ENCODE measurements around the gene VWA7.
A peak's percentile ranks its signal among the peaks of the same experiment; 100 is the strongest.

The VWA7 gene

DNA sequence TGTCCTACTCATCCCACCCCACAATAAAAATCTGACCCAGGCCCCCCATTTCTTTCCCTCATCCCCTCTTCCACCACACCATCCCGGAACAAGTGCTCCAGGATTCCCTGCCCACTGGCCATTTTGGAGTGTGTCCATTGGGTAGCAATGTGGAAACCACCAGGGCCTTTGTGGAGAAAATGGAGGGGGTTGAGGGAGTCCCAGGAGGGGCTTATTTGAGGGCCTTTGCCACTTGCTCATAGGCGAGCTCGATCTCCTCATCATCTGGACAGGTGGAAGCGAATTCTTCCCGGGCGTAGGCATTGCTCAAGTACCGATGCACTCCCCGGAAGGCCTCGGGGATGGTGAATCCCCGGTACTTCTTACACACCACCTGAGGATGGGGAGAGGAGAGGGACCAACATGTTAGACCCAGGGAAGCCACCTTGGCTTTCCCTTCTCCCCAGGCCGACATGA lies 46.5 kb downstream of the VWA7 start:
- DNase-seq (ENCODE audit: low read depth, low spot score): no peak

DNA sequence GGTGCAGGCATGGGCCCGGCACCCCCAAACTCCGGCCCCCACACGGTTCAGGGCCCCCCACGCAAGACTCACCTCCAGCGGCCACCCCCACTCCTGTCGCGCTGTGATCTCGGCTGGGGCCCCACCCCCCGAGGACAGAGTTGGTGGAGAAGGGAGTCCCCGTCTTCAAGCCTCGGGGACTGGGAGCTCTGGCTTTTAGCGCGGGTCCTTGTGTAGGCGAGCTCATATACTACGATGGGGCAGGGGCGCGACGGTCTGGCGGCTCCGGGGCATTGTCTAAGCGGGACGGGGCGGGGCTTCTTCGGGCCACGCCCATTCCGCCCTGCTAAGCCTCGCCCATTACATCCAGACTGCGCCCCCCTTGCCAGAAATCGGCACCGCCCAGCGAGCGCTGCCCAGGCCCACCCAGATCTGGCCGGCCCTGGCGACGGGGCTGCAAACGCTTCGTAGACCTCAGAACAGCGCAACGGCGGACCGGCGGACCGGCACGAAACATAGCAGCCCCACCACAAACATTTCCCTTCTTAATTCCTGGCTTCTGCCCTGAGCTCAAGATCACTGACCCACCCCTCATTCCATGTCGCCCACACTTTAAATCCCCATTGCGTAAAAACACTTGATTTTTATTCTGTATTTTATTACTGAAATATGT lies 47.0 kb downstream of the VWA7 start:
- no peak for DNase-seq (ENCODE audit: low read depth, low spot score)

DNA sequence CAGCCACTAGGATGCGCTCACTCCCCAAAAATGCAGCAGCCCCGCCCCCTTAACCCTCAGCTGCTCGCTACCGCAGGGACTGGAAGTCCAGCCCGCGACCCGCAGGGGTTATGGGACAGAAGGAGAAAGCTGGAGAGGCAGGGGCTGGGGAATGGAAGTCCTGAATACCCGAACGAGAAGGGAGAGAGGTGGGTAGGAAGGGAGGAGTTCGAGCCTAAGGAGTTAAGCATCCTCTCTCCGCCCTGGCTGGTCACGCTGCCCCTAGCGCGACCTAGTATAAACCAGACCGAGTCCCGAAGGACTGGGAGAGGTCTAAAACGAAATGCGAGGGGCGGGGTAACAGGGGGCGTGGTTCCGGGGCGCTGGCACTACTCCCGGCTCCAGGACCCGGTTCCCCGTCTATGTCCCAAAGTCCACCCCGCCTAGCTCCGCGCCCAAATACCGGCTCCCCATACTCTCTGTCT lies 47.6 kb downstream of the VWA7 start:
- peak; percentile 58 for DNase-seq (ENCODE audit: low read depth, low spot score)

DNA sequence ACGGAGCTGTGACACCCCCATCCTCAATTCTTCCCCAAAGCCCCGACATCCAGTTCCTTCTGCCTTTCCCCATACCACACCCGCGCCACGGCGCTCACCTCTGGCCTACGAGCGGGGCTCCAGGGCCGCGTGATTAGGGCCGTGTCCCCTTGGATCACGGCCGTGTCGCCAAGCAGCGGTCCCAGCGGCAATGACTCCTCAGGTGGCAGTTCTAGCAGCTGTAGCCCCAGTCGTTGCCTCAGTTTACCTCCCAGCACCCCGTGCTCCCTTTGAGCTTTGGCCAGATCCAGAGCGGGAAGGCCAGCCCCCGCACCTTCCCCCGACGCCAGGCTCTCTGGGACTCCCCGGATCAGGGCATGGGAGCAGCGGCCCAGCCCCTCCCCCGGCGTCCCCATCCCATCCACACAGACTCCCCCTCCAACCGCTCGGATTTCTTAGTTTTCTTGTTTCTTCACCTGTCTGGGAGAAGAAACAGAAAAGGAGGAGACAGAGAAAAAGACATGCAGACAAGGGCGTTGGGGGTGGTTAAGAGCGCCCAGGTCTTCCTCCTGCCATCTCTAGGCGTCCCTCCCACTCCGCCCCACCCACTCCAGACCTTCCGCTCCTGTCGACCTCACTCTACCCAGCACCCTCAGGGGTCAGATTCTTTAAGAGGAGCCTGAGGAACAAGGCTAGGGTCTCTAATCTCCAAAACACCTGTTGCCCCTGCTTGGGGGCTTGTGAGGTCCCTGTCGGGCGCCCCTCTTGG lies 48.2 kb downstream of the VWA7 start, which contains the start of gene DDAH2:
Gene DDAH2 (minus strand): TSS at position 533 of the 748 bp plus-strand sequence. CDS start 138 bp downstream, at position 395.
- no peak for DNase-seq (ENCODE audit: low read depth, low spot score)

DNA sequence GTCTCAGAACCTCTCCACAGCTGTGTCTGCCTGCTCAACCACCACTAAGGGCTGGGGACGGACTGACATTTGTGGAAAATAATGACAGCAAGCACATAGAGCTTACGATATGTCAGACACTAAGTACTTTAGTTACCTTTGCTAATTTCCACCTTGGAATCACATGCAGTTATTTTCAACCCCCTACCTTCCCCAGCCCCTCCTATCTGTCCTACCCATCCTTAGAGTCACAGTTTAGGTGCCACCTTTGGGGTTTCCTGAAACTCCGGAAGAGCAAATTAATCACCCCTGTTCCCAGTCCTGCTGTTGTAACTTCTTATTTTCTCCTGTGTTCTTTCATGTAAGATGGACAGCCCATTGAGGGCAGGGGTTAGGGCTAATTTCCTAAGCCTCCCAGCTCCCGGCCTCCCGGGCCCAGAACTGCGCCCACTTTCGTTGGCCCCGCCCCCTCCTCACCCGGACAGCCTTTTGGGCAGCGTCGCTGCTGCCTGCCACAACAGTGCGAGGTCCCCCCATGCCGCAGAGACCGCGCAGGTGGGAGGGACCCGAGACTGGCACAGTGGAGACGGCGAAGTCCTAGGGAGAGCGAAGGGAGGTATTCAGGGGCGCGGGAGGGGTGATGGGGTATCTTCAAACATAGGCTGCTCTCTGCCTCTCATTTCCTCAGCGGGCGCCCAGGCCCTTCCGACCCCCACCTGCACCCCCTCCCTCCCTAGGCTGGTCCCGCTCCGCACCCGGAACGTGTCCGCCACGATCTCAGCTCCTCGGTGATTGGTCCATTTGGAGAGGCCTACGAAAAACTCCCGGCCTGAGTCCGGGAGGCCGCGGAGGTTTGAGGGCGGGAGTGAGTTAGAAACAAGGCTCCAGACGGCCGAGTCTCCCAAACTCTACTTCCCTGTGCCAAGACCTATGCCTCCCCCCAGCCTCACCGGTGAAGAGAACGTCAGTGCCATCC lies 49.1 kb downstream of the VWA7 start:
- no peak for DNase-seq (ENCODE audit: low read depth, low spot score)

DNA sequence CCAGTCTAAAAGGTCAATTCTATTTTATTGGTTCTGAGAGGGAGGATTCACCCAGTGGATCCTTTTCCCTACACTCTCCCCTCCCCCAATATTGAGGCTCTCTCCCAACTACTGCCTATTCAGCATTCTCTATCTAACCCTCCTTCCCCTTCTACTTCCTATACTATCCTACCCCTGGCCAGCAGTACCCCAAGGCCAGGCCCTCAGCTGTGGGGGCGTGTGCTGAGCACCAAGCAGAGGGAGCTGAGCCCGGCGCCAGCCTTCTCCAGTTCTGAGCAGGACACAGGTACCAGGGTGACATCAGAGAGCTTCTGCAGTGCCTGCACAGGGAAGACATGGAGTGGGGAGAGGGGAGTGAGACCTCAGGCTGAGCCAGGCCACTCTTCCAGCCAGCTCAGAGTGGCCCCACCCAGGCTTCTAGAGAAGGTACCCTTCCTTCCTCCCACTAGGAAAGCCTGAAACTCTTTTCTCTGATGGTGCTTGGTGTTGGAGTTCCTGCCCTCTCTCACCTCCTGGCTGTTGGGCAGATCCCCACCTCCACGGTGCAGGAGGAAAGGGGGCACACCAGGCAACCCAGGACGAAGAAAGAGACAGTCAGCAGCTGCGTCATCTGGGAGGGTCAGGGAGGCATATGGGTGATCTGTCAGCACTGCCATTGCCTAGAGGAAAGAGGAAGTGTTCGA lies 50.0 kb downstream of the VWA7 start:
- no peak for DNase-seq (ENCODE audit: low read depth, low spot score)

DNA sequence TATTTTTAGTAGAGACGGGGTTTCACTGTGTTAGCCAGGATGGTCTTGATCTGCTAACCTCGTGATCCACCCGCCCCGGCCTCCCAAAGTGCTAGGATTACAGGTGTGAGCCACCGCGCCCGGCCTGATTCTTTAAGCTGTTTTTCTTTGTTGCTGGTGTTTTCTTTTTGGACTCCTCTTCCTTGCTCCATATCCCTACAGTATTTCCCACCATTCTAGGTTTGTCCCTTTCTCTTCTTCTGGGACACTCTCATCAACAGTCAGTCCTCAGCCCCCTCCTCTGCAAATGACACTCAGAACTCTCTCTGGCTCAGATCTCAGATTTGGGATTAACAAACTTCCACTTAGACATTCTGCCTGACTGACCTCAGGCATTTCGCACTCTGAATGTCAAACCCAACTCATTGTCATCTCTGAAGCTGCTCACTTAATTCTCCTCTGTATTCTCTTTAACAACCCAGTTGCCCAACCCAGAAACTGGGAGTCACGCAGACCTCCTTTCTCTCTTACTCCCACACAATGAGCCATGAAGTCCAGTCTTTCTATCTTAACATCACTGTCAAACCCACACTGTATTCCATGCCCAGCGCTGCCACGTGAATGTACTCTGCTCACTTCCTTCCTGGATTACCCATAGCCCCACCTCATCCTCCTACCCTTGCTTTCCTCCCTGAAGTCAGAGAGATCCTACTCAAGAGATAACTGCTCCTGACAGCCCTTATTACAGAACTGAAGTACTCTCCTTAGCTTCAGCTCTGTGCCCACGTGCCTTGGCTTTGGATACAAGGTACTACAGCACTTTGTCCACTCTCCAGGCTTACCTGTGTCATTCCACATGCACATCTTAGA lies 51.4 kb downstream of the VWA7 start:
- DNase-seq (ENCODE audit: low read depth, low spot score): no peak

DNA sequence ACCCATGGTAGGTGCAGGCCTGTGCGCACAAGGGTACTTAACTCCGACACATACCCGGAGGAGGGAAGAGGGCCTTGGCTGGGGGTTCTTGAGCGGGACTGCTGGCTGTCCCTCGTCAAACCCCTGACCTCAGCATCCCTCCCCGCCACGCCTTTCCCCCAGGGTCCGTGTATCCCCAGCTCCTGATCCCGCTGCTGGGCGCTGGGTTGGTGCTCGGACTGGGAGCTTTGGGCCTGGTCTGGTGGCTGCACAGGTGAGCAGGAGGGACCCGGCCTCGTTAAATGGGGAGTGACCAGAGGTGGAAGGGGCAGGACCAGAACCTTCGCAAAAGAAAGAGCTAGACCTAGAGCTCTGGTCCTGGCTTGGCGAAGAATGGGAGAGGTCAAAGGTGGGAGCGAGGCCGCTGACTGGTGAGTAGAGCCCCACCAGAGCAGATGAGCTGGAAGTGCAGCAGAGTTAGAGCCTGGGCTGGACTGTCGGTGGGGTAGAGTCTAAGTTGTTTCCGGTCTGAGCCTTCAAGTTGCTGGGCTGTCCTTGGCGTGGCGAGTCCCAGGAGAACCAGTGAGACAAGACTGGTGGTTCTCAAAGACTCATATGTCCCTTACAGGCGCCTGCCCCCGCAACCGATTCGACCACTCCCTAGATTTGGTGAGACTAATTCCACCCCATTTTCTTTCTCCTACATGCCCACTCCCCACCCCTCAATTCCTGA lies 53.0 kb downstream of the VWA7 start:
- no peak for DNase-seq (ENCODE audit: low read depth, low spot score)

DNA sequence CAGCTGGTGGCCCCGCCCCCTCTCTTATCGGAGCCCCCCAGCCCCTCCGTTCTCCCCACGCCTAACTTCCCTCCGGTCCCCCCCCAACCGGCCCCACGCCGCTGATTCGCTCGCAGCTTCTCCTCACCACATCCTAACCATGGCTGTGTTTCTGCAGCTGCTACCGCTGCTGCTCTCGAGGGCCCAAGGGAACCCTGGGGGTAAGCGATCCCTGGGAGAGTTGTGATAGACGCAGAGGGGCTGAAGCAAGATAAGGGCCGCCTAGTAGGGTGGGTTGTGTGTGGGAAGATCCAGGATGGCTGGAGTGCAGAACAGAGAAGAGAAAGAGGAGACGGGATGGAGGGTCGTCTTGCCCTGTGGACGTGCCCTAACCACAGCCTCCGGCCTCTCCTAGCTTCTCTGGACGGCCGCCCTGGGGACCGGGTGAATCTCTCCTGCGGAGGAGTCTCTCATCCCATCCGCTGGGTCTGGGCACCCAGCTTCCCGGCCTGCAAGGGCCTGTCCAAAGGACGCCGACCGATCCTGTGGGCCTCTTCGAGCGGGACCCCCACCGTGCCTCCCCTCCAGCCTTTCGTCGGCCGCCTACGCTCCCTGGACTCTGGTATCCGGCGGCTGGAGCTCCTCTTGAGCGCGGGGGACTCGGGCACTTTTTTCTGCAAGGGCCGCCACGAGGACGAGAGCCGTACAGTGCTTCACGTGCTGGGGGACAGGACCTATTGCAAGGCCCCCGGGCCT lies 53.7 kb downstream of the VWA7 start, which contains the start of gene MPIG6B:
Gene MPIG6B (plus strand): TSS at position 129 of the 735 bp plus-strand sequence. CDS start 11 bp downstream, at position 140.
- no peak for DNase-seq (ENCODE audit: low read depth, low spot score)

DNA sequence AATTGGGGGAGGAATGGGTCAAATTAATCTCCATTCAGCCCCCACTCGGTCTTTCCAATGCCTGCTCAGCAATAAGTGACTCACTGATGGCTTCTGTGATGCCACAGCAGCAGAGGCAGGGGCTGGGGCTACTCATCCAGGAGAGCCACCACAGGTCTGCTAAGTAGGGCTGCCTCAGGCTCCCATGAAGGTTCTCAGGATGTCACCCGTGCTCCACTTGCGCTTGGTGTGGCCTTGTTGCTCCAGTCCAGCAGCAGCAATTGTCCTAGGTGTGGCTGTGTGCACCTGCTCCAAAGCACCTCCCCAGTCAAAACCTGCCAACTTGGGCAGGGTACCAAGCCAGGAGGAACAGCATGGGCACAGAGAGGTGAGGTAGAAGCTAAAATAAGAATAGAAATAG lies 55.0 kb downstream of the VWA7 start:
- DNase-seq (ENCODE audit: low read depth, low spot score): no peak

DNA sequence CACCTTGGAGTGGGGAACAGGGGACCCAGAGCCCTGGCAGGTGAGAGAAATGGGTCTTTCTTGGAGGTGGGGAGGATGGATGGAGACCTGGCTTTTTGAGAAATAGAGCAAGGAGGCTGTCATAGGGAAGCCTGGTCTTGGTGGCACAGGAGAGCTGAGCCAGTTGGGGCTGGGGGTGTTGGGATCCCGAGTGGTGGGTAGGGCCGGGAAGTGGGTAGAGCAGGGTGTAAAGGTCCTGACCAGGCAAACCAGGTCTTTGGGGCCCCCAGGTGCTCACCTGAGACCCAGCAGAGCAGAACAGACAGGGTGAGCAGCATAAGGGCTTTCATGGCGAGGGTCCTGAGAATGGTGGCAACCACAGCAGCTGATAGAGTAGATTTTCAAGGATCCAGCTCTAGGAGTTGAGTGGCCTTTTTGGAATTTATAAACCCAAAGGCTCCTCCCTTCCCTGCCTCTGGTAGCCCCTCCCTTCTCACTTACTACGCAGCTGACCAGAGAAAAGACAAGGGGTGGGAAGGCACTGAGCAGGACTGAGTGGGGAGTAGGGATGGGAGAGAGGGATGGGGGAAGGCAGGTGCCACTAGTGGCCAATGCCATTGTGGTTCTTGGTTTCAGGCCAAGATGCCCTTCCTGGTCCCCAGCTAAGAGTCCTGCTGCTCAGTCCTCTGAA lies 55.6 kb downstream of the VWA7 start, which contains the start of gene LY6G6C:
Gene LY6G6C (minus strand): TSS at position 396 of the 670 bp plus-strand sequence. CDS start 67 bp downstream, at position 329.
- DNase-seq (ENCODE audit: low read depth, low spot score): no peak

DNA sequence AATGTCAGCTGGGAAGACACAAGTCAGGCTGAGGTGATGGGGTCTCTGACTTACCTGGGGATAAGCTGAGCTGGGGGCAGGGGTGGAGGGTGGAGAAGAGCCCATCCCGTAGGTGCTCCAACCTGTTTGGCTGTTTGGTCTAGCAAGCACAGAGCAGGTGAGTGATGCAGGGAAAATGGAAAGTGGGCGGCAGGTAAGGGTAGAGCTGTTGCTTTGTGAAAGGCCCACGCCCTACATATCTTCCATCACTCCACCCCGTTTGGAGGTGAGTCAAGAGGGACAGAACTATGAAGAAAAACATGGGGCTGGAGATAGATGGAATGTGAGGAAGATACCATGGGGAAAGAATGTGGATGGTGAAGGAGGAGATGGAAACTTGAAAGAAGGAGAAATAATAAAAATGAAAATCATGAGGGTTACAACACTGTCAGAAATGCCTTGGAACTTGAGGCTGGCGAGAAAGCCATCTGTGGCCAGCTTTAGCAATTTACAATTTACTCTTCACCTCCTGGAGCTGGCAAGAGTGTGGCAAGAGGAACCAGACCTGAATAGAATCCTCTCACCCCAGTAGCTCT lies 56.8 kb downstream of the VWA7 start:
- no peak for DNase-seq (ENCODE audit: low read depth, low spot score)

DNA sequence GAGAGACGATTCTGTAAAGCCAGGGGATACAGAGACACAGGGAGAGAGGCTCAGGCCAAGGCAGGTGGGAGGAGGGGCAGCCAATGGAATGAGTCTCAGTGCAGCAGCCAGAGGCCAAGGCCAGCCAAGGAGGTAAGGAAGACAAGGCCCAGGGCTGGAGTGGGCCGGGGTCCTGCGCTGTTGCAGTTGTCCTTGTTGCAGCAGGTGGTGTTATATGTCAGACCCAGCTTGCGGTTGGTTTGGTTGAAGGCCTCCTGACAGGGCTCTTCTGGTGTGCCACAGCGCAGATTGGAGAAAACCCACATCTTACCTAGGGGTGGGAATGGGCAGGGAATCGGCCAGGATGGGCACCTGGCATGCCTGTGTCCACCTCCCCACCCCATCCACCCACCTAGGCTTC lies 58.1 kb downstream of the VWA7 start:
- DNase-seq (ENCODE audit: low read depth, low spot score): no peak

DNA sequence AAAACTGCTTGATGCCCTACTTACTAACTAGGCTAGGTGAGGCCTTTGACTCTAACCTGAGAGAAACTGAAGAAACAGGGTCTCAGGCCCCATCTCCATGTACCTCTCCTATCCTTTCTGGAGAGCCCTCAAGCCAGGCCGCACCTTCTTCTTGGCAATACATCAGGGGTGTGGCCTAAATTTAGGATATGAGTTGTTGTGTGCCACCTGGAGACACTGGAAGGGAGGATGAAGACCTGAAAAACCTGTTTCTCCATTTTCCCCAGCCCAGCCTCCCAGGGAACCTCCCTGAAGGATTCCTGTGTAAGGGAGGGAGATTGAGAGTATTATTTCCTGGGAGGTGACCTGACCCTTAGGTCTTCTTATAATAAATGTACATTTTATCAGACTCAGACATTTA lies 58.9 kb downstream of the VWA7 start:
- no peak for DNase-seq (ENCODE audit: low read depth, low spot score)

DNA sequence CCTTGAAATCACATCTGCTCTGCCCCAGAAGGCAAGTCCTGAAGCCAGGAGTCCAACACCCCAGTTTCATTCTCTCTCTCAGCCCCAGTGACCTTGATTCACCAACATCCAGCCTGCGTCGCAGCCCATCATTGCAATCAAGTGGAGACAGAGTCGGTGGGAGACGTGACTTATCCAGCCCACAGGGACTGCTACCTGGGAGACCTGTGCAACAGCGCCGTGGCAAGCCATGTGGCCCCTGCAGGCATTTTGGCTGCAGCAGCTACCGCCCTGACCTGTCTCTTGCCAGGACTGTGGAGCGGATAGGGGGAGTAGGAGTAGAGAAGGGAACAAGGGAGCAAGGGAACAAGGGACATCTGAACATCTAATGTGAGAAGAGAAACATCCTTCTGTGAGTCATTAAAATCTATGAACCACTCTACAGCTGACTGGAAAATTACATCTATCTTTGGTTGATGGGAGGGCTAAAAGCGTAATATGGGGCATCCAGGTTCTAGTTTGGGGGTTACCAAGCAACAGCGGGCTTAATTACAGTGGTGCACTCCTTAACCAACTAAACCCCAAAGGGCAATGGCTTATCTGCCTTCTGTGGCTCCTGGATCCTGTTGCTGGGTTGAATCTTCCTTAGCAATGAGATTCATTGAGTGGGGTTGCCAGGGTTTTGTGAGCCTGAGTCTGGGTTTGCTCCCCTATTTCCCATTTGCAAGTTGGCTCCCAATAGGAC lies 59.5 kb downstream of the VWA7 start:
- DNase-seq (ENCODE audit: low read depth, low spot score): no peak

All from activated CD4-positive, CD25-positive, alpha-beta regulatory T cell treated with anti-CD3 and anti-CD28 coated beads, Interleukin-2, amount 50 U/mL, for 16 hours (primary cell).